SK-N-SH treated with all-trans-retinoic acid at 6 μM for 48 hours (cell line): ENCODE data around the gene ZNF76.

ENCODE experiments used
- ATAC-seq: fragments of 200-7000 bp; cut with Tn5 transposase; 3 replicates; pipeline ENCODE4 v1.9.1; 2020; ENCODE audit warnings: mild to moderate bottlenecking, moderate library complexity
- ARNTL ChIP-seq: fragments of 450-650 bp; formaldehyde crosslinking; IDR thresholded peaks from 2 replicates; pipeline ENCODE4 v1.5.0; 2020; ENCODE audit warnings: low read depth, mild to moderate bottlenecking, moderate library complexity, borderline replicate concordance
- BACH2 ChIP-seq: fragments of 250-450 bp; sonication (Bioruptor Pico); IDR thresholded peaks from 2 replicates; pipeline ENCODE4 v1.9.0; 2021; ENCODE audit warnings: mild to moderate bottlenecking, borderline replicate concordance
- CREB5 ChIP-seq: fragments of 250-450 bp; sonication (Bioruptor Pico); IDR thresholded peaks from 2 replicates; pipeline ENCODE4 v1.5.1; 2020; ENCODE audit warnings: low read depth, mild to moderate bottlenecking, moderate library complexity
- CSRNP3 ChIP-seq: fragments of 250-450 bp; sonication (Bioruptor Pico); IDR thresholded peaks from 2 replicates; pipeline ENCODE4 v1.5.1; 2021; ENCODE audit warnings: mild to moderate bottlenecking, moderate library complexity
- ESRRG ChIP-seq: fragments of 250-450 bp; sonication (Bioruptor Pico); IDR thresholded peaks from 2 replicates; pipeline ENCODE4 v1.6.1; 2021; ENCODE audit warnings: mild to moderate bottlenecking
- GLIS3 ChIP-seq: fragments of 250-450 bp; sonication (Bioruptor Pico); IDR thresholded peaks from 2 replicates; pipeline ENCODE4 v1.5.0; 2020; ENCODE audit warnings: mild to moderate bottlenecking, moderate library complexity
- ISL1 ChIP-seq: fragments of 250-450 bp; sonication (Bioruptor Pico); IDR thresholded peaks from 2 replicates; pipeline ENCODE4 v2.1.2; 2022; ENCODE audit warnings: mild to moderate bottlenecking, moderate library complexity
- OSR1 ChIP-seq: fragments of 250-450 bp; sonication (Bioruptor Pico); IDR thresholded peaks from 2 replicates; pipeline ENCODE4 v1.8.0; 2022; ENCODE audit warnings: moderate library complexity, mild to moderate bottlenecking, inconsistent platforms
- PATZ1 ChIP-seq: fragments of 250-450 bp; sonication (Bioruptor Pico); IDR thresholded peaks from 2 replicates; pipeline ENCODE4 v1.8.0; 2020; ENCODE audit warnings: mild to moderate bottlenecking, moderate library complexity, borderline replicate concordance
- POU6F1 ChIP-seq: fragments of 250-450 bp; sonication (Bioruptor Pico); IDR thresholded peaks from 2 replicates; pipeline ENCODE4 v1.8.0; 2021; ENCODE audit warnings: low read depth, mild to moderate bottlenecking, moderate library complexity, borderline replicate concordance
- PPARA ChIP-seq: fragments of 250-450 bp; sonication (Bioruptor Pico); IDR thresholded peaks from 2 replicates; pipeline ENCODE4 v1.5.0; 2020; ENCODE audit warnings: mild to moderate bottlenecking, borderline replicate concordance
- RARB ChIP-seq: fragments of 250-450 bp; sonication (Bioruptor Pico); IDR thresholded peaks from 2 replicates; pipeline ENCODE4 v1.8.0; 2021; ENCODE audit warnings: mild to moderate bottlenecking, moderate library complexity
- SNAI2 ChIP-seq: fragments of 250-450 bp; sonication (Bioruptor Pico); IDR thresholded peaks from 2 replicates; pipeline ENCODE4 v1.5.0; 2020; ENCODE audit warnings: mild to moderate bottlenecking, moderate library complexity
- TCF4 ChIP-seq: fragments of 250-450 bp; sonication (Bioruptor Pico); IDR thresholded peaks from 2 replicates; pipeline ENCODE4 v1.8.0; 2021; ENCODE audit warnings: mild to moderate bottlenecking, moderate library complexity, borderline replicate concordance
- TOX ChIP-seq: fragments of 250-450 bp; sonication (Bioruptor Pico); IDR thresholded peaks from 2 replicates; pipeline ENCODE4 v1.8.0; 2021; ENCODE audit warnings: mild to moderate bottlenecking, moderate library complexity, borderline replicate concordance
- TSHZ2 ChIP-seq: fragments of 250-450 bp; sonication (Bioruptor Pico); IDR thresholded peaks from 2 replicates; pipeline ENCODE4 v1.5.0; 2020; ENCODE audit warnings: mild to moderate bottlenecking, moderate library complexity
- ZC3H10 ChIP-seq: fragments of 250-450 bp; sonication (Bioruptor Pico); IDR thresholded peaks from 2 replicates; pipeline ENCODE4 v1.5.1; 2021; ENCODE audit warnings: mild to moderate bottlenecking, moderate library complexity
- ZFP3 ChIP-seq: fragments of 250-450 bp; sonication (Bioruptor Pico); IDR thresholded peaks from 2 replicates; pipeline ENCODE4 v1.5.0; 2020; ENCODE audit warnings: mild to moderate bottlenecking, moderate library complexity
- ZFP30 ChIP-seq: fragments of 450-650 bp; formaldehyde crosslinking; IDR thresholded peaks from 2 replicates; pipeline ENCODE4 v1.5.0; 2022; ENCODE audit warnings: mild to moderate bottlenecking, moderate library complexity
- ZNF565 ChIP-seq: fragments of 450-650 bp; formaldehyde crosslinking; conservative IDR thresholded peaks from 2 replicates; pipeline ENCODE4 v1.5.0; 2020; ENCODE audit warnings: low read depth, mild to moderate bottlenecking, moderate library complexity
- ZNF70 ChIP-seq: fragments of 450-650 bp; formaldehyde crosslinking; IDR thresholded peaks from 2 replicates; pipeline ENCODE4 v1.5.0; 2020; ENCODE audit warnings: mild to moderate bottlenecking, moderate library complexity
- ZNF8 ChIP-seq: fragments of 450-650 bp; formaldehyde crosslinking; IDR thresholded peaks from 2 replicates; pipeline ENCODE4 v1.5.0; 2020; ENCODE audit warnings: mild to moderate bottlenecking, moderate library complexity

Gene ZNF76

GRCh38 chr6:35258336-35258735, 1.2 kb upstream of the ZNF76 start:
- TF ChIP-seq ZFP30 (no peak), CSRNP3 (CRISPR knock-in tag) (no peak), ZNF70 (CRISPR knock-in tag) (no peak), CREB5 (CRISPR knock-in tag) (no peak), ESRRG (no peak), RARB (CRISPR knock-in tag) (no peak), ARNTL (CRISPR knock-in tag) (no peak), ISL1 (CRISPR knock-in tag) (no peak), ZNF8 (CRISPR knock-in tag) (no peak), ZNF565 (no peak), BACH2 (CRISPR knock-in tag) (no peak), GLIS3 (CRISPR knock-in tag) (no peak), ZC3H10 (CRISPR knock-in tag) (no peak), OSR1 (CRISPR knock-in tag) (no peak)
- no peak for ATAC-seq

- ATAC-seq: peak; percentile 75
- no peak for TF ChIP-seq PPARA (CRISPR knock-in tag)
- TF ChIP-seq RARB (CRISPR knock-in tag): no peak
- no peak for TF ChIP-seq BACH2 (CRISPR knock-in tag)
- TF ChIP-seq POU6F1 (CRISPR knock-in tag): no peak
- no peak for TF ChIP-seq CSRNP3 (CRISPR knock-in tag)
- TF ChIP-seq ZFP3 (CRISPR knock-in tag): no peak
- no peak for TF ChIP-seq TOX (CRISPR knock-in tag)
- TF ChIP-seq SNAI2 (CRISPR knock-in tag): no peak
- TF ChIP-seq ZNF565: no peak
- TF ChIP-seq ISL1 (CRISPR knock-in tag): no peak
- TF ChIP-seq ESRRG: no peak
- no peak for TF ChIP-seq ARNTL (CRISPR knock-in tag)
- TF ChIP-seq ZFP30: no peak
- TF ChIP-seq PATZ1: no peak
- TF ChIP-seq GLIS3 (CRISPR knock-in tag): no peak
- TF ChIP-seq OSR1 (CRISPR knock-in tag): no peak
- TF ChIP-seq ZNF8 (CRISPR knock-in tag): no peak
- TF ChIP-seq TCF4 (CRISPR knock-in tag): no peak
- TF ChIP-seq TSHZ2: no peak
- TF ChIP-seq, all 23 proteins: peak for 0
These were observed 709 bp upstream of the ZNF76 start for GRCh38 chr6:35258858-35259193.
